Testis (tissue), 2 donors: Measurements from ENCODE around the gene ERC2.

Experiments used
- CTCF ChIP-seq, 3 experiments: fragments of 450-650 bp in 2 of 3; fragments of 200-600 bp in 1 of 3; sonication (generic) in 1 of 3; IDR thresholded peaks; one replicate each; pipeline ENCODE4 v1.5.1; 2016 to 2019; ENCODE audit warnings: antibody characterized with exemption in 3 of 3, mild to moderate bottlenecking in 2 of 3, moderate library complexity in 1 of 3
- POLR2A ChIP-seq: fragments of 450-650 bp; IDR thresholded peaks from one replicate; pipeline ENCODE4 v1.6.1; 2017; ENCODE audit warnings: antibody characterized with exemption, mild to moderate bottlenecking, moderate library complexity

GRCh38 chr3:56275120-56275519 lies 193.1 kb downstream of the ERC2 start:
- TF ChIP-seq POLR2A (no peak), CTCF (IDR thresholded peaks at IDR 0.05) (no peak)
